Measurements from ENCODE around the gene OSBPL10. TPM values are rescaled to one million over a fixed set of nuclear protein-coding genes. Genes with fewer than 3 reads are reported as not detected.
"Not testable (repeated sequence)": the region's sequence is repeated elsewhere in the genome, so short reads cannot be mapped to it uniquely, and the experiment has no call there.

OSBPL10 gene
- total and polyA plus RNA-seq, 7 donors, result 0.75 to 4.6 (median 2.3) TPM

DNA sequence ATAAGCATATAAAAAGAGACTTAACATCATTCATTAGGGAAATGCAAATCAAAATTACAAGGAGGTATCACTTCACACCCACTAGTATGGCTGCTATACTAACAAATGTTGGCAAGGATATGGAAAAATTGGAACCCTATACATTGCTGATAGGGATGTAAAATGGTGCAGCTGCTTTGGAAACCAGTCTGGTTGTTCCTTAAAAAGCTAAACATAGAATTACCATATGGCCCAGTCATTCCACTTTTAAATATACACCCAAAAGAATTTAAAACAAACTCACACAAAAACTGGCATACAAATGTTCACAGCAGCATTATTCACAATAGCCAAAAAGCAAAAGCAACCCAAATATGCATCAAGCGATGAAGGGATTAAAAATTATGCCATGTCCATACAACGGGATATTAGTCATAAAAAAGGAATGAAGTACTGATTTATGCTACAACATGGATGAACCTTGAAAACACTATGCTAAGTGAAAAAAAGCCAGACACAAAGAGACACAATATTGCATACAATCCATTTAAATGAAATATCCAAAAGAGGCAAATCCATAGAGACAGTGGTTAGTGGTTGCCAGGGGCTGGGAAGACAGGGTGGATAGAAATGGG lies 118.3 kb downstream of the OSBPL10 start:
- no peaks in the 10 kb centered on the region for H3K36me3 ChIP-seq (ENCODE audit: insufficient read depth in 1 of 2, low read depth in 1 of 2)
- H3K27me3 ChIP-seq (ENCODE audit: insufficient read depth in 3 of 3, low read length in 2 of 3), result no peaks in the 10 kb centered on the region
- intact Hi-C loops (cut with DNase I), result no loop called here
- no peaks in the 10 kb centered on the region for H3K9me3 ChIP-seq
- no peak overlapping the region for H3K4me3 ChIP-seq
- DNase-seq (no peak), ATAC-seq (no peak)
- TF ChIP-seq CTCF (IDR thresholded peaks at IDR 0.05), result no peak
- 43 to 49% (median 44%) methylated on average over 2 of the region's 2 CpGs for WGBS, 3 donors
- H3K4me1 ChIP-seq, result no peaks in the 10 kb centered on the region
- no peak overlapping the region for H3K27ac ChIP-seq

DNA sequence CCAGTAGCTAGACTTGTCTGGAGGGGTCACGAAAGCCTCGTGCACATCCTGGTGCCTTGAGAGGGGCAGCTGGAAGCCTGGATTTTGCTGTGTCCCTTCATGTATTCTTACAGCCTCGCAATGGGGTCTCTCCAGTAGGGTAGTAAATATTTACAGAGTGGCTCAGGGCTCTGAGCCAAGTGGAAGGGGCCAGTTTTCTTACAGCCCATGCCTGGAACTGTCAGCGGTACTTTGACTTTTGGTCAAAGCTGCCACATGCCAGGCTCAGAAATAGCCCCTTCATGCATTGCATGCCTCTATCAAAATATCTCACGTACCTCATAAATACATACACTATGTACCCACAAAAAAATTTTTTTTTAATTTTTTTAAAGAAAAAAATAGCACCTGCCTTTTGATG lies 119.2 kb downstream of the OSBPL10 start:
- intact Hi-C loops (cut with DNase I), result no loop called here
- WGBS, 3 donors, result 78 to 91% (median 90%) methylated on average over 5 of the region's 5 CpGs
- H3K27ac ChIP-seq, result no peak overlapping the region

GRCh38 chr3:31860642-31861041 lies 120.4 kb downstream of the OSBPL10 start:
- H3K4me3 ChIP-seq; H3K36me3 ChIP-seq (ENCODE audit: insufficient read depth in 1 of 2, low read depth in 1 of 2); H3K9me3 ChIP-seq; ATAC-seq; H3K27me3 ChIP-seq (ENCODE audit: insufficient read depth in 3 of 3, low read length in 2 of 3); intact Hi-C loops (cut with DNase I); DNase-seq; H3K27ac ChIP-seq; H3K4me1 ChIP-seq: not testable (repeated sequence)
- WGBS, 3 donors, result 94 to 97% (median 94%) methylated on average over 4 of the region's 4 CpGs

More for the DNA sequence above, 119.2 kb downstream of the OSBPL10 start:
- Histone ChIP-seq H3K4me3 (no peak overlapping the region), H3K9me3 (no peaks in the 10 kb centered on the region), H3K4me1 (no peaks in the 10 kb centered on the region), H3K36me3 (ENCODE audit: insufficient read depth in 1 of 2, low read depth in 1 of 2) (no peaks in the 10 kb centered on the region), H3K27me3 (ENCODE audit: insufficient read depth in 3 of 3, low read length in 2 of 3) (no peaks in the 10 kb centered on the region)
- ATAC-seq (no peak), DNase-seq (no peak)
- no peak for TF ChIP-seq CTCF (IDR thresholded peaks at IDR 0.05)

- H3K27me3 ChIP-seq (ENCODE audit: insufficient read depth in 3 of 3, low read length in 2 of 3), result no peaks in the 10 kb centered on the region
- H3K4me1 ChIP-seq, result no peaks in the 10 kb centered on the region
- WGBS, 3 donors, result 84 to 98% (median 97%) methylated on average over 6 of the region's 6 CpGs
- DNase-seq (no peak), ATAC-seq (no peak)
- intact Hi-C loops (cut with DNase I), result no loop called here
- no peak overlapping the region for H3K27ac ChIP-seq
- no peaks in the 10 kb centered on the region for H3K9me3 ChIP-seq
- no peaks in the 10 kb centered on the region for H3K36me3 ChIP-seq (ENCODE audit: insufficient read depth in 1 of 2, low read depth in 1 of 2)
- H3K4me3 ChIP-seq, result no peak overlapping the region
- no peak for TF ChIP-seq CTCF (IDR thresholded peaks at IDR 0.05)
Measured at GRCh38 chr3:31859245-31859644, 121.8 kb downstream of the OSBPL10 start.

- WGBS, 3 donors, result 73 to 78% (median 77%) methylated on average over 3 of the region's 3 CpGs
Measured at GRCh38 chr3:31858439-31858838, 122.6 kb downstream of the OSBPL10 start.

More at GRCh38 chr3:31858439-31858838, 122.6 kb downstream of the OSBPL10 start:
- H3K4me3 ChIP-seq, result no peak overlapping the region
- no peak for TF ChIP-seq CTCF (IDR thresholded peaks at IDR 0.05)
- H3K9me3 ChIP-seq, result no peaks in the 10 kb centered on the region
- H3K36me3 ChIP-seq (ENCODE audit: insufficient read depth in 1 of 2, low read depth in 1 of 2), result no peaks in the 10 kb centered on the region
- H3K27ac ChIP-seq, result no peak overlapping the region
- DNase-seq, result no peak
- H3K27me3 ChIP-seq (ENCODE audit: insufficient read depth in 3 of 3, low read length in 2 of 3), result no peaks in the 10 kb centered on the region
- no peaks in the 10 kb centered on the region for H3K4me1 ChIP-seq
- intact Hi-C loops (cut with DNase I), result no loop called here
- no peak for ATAC-seq

Data from psoas muscle (tissue), 8 donors.